NOMO-1 (cell line): Measurements from ENCODE around the gene LCP2.
"Not testable (repeated sequence)": the region's sequence is repeated elsewhere in the genome, so short reads cannot be mapped to it uniquely, and the experiment has no call there.

Experiments used
- DNase-seq, 2 experiments: peaks; one replicate each; lab custom pipeline; 2025; ENCODE audit not compliant: unreplicated experiment in 2 of 2; lab: John Stamatoyannopoulos, UW

The LCP2 gene

DNA sequence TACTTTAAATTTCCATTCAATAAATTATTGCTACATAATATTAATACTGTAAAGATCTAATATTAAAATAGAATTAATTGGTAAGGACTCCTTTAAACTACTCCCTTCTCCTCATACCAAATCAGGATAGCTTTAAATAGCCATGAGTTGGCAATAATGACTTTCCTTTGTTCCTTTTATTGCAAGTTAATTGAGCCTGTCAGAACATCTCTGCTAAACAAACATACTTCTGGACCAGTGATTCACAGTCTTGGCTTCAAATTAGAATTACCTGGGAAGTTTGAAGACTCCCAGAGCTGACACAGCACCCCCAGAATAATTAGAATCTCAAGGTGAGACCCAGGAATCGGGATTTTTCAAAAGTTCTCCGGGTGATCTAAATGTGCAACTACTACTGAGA is 46.1 kb downstream of the LCP2 start:
- DNase-seq: no peak

DNA sequence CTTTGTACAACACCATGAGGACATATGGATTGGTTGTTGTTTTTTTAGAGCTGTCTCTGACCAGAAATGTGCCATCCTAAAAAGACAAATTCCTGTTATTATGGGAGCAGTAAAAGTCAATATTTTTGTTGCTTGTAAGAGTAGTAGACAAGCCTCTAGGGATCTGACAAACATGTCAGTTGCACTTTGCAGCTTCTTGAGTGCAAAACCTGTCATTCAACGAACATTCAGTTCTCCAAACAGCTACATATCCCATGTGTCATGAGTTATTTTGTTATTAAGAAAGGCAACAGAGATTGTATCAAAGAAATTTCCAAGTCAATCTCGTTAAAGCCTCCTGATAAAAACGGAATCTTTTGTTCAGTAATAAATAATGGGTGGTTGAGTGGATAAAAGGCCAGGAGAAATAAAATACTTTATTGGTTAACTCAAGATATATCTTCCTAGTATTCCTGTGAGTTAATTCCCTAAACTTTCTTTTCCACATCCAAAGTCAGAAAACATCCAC is 46.7 kb downstream of the LCP2 start:
- DNase-seq: no peak

DNA sequence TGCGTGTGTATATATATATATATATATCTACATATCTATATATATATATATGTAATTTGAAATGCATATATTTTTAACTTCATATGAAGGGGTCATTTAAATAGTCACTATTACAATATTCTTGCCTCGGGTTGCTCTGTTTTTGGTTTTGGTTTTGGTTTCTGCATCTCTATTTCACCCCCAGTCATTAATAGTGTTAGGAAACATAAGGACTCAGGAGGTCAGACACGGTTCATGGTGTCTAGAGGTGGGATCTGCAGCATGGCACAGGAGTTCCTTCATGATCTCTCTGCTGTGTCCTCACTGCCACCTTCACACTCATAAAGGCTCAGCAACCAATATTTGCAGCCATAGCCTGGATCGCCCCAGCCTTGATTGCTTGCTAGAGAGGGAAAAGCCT is 48.2 kb downstream of the LCP2 start:
- no peak for DNase-seq

DNA sequence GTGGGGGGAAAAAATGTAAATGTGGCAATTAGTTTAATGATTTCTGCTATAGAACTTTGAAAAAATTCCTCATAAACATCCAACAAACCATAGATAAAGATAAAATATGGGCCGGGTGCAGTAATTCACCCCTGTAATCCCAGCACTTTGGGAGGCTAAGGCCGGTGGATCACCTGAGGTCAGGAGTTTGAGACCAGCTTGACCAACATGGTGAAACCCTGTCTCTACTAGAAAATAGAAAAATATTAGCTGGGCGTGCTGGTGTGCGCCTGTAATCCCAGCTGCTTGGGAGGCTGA is 48.7 kb downstream of the LCP2 start:
- not testable (repeated sequence) for DNase-seq

DNA sequence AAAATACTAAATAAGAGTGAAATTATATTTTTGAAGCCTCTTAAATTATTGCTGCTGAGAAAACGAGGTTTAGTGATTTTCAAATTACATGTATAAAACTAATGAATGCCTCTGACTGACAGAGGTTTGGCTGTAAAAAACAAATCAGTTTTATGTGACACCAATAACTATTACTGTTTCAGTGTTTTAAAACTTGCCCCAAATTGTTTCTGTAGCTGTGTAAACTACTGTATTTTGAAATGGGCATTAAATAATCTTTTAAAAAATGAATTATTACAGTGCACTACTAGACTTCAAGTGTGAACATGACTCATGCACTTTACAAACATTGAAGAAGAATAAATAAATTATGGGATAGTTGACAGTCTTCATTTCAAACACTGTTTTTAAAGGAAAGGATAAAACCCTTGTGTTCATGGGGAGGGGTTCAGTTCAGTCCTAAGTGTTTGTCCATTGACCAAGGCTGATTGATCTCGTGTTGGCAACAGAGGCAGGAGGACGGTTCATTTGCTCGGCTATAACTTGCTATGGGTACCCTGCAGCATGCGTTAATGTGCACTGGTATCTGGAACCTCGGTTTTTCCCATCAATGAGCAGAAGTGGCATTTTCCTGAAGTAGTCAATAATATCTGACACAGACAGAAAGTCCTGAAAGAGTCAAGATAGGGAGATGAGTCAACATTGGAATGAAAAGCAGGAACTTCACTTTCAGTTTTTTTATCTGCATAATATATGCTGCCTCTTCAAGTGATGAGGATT is 49.2 kb downstream of the LCP2 start:
- DNase-seq: no peak

DNA sequence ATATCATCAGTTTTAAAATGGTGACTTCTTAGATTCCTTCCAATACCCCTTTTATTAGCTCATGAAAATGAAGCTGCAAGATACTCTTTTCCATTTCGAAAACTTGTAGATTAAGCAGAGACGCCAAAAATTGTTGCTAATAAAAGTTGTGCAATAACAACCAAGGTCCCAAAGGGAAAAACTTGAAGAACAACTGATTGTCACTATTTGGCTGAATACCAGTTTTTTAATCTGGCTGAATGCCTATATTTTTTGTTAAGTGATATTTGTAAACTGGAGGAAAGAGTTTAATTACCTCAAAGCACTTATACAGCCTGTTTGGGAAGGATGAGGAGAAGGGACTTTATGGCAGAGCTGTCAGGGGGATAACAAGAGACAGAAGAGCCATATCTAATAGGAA is 50.2 kb downstream of the LCP2 start:
- no peak for DNase-seq

DNA sequence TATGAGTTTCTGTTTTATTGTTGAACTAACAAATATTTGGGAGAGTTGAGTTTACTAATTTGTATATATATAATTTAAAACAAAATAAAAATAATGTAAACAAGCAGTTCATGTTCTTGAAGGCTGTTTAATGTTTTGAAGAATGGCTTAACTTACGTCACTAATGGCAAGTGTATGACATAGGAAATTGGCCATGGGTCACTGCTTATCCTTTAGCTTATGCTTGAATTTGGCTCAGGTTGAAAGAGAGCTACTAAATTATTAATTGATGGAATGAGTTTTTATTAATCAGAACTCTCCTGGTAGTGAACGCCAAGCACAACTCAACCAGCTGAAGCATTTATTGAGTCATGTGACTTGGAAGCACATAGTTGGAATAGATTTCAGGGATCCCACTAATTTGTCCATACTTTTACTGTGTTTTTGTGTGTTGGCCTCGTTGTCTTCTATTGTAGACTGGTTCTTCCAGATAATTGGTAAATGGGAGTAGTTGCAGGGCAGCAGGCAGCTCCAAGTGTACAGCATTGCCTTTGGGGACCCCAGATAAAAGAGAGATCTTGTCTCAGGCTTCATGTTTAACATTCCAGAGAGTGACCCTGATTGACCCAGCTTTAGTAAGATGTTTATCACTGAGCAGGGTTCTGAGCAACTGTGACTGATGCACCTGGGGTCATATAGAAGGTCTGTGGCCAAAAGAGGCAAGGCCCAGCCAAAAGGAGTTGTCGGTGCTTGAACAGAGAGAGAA is 51.3 kb downstream of the LCP2 start:
- no peak for DNase-seq

DNA sequence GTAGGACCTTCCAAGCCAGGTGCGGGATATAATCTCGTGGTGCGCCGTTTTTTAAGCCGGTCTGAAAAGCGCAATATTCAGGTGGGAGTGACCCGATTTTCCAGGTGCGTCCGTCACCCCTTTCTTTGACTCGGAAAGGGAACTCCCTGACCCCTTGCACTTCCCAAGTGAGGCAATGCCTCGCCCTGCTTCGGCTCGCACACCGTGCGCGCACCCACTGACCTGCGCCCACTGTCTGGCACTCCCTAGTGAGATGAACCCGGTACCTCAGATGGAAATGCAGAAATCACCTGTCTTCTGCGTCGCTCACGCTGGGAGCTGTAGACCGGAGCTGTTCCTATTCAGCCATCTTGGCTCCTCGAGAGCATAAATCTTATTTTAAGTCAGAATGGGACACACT is 52.1 kb downstream of the LCP2 start:
- DNase-seq: not testable (repeated sequence)

DNA sequence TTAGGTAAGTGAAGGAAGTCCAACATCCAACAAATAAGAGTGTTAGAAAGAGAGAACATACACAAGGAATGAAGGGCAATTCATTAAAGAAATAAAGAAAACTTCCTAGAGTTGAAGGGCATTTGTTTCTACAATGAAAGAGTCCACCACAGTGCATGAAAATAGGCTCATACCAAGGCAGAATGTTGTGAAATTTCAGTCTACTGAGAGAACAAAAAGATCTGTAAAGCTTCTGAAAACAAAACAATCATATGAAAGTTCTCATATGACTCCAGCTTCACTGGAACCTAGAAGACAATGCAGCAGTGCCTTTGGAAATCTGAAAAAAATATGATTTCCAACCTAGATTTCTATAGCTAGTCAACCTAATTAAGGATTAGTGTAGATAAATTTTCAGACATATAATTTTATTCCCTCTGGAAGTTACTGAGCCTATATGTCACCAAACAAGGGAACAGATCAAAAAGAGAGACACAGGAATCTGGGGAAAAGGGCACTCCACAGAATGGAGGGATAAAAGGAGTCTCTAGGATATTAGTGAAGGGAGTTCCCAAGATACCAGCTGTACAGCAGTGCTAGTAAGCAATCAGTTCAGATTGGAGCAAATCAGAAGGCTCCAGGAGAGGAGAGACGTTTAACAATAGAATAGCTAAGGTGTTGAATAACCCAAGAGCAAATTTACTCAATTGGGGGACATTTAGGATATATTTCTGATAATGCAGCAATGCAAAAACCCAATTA is 59.0 kb downstream of the LCP2 start:
- no peak for DNase-seq

DNA sequence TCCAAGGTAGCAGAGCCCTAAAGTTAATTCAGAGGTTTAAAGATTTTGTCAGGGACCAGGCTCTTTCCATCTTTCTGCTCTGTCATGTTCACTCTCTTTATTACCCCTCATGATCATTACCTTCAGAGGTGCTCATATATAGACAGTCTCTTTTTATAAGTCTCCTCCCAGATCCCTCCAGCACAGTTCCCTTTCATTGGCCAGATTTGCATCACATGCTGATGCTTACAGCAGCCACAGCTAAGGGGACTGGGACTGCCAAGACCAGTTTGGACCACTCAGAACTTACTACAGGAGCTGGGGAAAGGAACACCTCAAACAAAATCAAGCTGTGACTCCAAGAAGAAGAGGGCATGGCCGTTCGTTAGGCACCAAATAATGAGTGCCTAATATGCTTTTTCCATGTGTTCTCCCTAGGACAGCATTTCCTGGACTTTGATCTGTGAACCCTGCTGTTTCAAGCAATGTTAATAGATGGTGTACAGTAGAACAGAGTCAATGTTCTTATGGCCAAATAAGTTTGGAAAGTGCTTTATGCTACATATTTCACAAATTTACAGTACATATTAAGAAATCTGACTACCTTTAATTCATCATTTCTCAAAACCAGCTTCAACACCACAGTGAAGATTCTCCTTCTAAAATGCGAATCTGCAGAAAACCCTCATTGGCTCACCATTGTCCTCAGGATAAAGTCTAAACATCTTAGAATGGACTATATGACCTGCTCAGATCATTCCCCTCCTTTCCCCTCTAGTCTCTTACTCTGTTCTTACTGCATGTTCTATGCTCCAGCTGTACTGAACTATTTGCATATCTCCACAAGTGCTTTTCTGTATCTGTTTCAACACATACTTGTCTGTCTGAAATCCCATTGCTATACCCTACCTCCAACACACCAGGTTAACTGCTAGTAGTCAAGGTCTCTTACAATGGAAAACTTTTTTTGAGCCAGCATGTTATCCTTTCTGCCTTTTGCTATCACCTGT is 61.4 kb downstream of the LCP2 start:
- DNase-seq: no peak

DNA sequence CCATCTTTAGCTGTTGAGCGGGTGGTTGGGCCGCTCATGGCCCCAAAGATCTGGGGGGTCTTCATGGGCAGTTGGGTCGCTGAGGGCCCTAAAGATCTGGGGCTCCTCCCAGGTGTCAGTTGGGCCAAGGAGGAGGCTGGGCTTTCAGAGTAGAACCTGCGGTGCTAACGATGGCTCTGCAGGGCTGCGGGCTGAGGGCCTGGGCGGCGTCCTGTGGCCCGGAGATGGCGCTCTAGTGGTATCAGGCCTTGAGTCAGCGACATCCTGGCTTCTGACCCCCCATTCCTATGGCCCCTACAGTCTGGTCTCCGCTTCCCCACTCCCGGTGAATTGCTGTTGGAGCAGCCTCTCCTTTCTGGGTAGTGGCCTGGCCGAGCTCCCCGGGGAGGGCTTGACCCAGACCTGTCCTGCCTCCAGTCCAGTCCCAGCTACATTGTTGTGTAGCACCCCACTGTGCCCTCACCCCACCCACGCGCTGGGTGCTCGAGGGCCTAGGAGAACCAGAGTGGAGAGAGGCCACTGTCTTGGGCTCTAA is 64.2 kb downstream of the LCP2 start:
- DNase-seq: no peak

DNA sequence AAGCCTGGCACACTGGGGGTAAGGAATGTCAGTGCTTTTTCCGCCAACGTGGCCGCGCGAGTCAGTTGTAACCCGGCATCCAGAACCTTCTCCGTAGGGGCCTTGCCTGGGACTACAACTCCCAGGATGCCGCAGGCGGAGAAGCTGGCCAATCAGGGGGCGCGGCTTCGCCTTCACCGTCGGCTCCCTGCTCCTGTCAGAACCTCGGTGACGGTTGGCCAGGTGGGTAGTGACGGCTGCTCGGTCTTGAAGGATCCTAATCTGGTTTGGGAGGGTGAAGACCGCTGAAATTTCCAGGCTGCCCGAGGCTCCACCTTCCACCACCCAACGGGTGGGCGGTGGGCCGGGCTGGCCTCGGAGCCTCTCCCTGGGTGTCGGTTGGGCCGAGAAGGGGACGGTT is 64.8 kb downstream of the LCP2 start, which contains the start of gene C5orf58:
C5orf58 (plus strand) TSS at position 200 of the 400 bp plus-strand sequence. CDS start 1,992 bp downstream, outside the sequence.
- DNase-seq: no peak

DNA sequence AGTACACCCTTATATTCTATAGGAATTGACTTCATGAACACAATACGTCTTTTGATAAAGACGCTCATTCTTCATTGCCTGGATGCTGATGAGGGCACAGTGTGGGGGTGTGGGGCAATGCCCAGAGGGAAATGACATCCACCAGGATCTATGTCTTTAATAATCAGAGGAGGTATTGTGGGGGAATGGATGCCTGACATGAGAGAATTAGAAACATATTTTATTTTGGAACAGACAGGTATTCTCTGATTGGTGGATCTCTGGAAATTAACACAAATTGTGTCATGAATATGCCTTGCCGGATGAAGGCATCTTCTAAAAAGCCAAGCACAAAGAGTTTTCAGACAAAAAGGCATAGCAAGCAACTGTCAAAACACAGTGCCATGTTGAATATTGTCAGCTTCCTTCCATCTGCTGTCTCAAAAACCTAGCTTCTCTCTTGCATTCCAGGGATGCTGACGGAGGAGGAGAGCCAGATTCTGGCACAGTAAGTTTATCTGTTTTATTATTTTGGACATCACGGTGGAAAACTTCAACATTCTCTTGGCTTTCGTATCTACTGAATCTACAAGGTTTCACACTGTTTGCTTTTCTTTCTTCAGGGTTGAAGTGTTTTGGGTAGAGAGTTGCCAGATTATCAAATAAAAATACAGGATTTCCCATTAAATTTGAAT is 68.7 kb downstream of the LCP2 start:
- no peak for DNase-seq

DNA sequence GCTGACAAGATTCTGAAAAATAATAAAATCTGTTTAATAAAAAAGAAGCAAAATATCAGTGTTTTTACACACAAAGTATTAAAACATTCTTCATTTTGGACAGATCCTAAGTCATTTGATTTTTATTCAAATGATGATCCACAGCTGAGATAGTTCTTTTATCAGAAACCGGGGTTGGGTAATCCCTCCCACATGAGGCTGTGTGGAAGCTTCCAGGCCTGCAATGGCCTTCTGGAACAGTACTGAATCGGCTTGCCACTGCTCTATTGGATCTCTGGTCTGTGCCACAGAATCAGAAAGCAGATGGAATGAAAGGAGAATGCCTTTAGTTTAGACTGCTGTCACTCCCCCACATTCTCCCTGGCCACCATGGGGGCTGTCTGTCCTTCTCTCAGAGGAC is 70.9 kb downstream of the LCP2 start:
- DNase-seq: no peak

DNA sequence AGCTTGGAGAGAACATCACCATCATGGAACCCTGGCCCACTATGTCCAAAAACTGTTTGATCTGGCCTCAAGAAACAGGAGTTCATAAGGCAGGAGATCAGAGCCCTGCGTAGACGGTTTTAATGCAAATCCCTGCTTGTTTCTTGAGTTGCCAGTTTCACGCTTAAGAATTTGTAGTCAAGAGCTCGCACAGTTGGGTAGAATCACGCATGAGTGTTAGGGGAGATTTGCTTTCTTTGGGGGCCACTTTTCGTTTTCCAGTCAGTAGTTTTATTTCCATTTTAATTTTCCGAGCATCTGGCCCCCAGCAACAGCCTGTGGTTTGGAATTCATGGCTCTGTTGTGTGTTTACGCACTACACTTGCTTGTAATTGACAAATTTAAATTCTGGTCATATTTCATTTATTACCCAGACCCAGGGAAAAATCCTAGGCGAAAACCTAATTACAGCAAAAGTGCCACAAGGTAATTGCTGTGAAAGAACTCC is 71.4 kb downstream of the LCP2 start:
- no peak for DNase-seq

DNA sequence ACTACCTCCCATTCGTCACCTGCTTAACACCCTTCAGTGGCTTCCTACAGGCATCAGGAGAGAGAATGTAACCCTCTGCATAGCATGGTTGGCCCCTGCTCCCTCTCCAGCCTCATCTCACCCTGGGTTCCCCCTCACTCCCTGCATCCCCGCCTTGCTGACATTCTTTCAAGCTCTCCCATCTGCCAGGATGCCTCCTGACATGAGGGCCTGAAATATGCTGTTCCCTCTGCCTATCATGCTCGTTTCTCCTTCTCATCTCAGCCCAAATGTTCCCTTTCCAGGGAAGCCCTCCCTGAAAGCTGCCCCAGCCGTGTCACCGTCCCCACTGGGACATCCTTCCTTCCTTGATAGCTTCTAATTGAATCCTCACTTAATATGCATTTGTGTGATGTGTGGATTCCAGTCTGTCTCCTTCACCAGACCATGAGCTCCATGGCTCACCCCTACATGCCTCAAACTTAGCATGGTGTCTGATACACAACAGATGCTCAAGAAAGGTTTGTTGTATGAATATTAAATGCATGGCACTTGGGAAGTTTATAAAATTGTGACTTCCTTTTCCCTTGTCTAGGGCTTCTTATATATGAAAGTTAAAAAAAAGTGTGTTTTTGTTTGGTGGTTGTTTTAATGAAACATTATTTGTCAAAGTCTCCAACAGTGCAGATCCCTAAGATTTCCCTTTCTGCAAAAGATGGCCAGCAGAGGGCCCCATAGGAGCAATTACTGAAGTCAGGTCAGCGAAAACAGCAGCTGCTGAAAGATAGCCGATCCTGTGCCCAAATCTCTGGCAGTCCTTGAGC is 72.0 kb downstream of the LCP2 start:
- DNase-seq: peak; percentile 32 to 58

DNA sequence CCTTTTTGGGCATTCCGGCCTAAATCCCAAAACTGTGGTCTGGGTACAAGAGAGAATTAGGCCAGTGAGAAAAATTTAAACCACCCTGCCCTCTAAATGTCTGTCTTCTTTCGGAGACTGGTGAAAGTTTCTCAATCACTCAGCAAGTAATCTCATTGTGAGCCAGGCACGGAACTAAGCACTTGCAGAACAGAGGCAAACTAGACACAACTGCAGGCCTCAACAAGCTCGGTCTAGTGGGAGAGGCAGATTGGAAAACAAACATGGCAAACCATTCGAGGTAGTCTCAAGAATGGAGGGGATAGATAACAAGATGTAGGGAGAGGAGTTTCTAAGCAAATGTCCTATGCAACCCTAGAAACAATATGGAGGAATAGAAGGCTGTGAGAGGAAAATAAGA is 73.7 kb downstream of the LCP2 start:
- no peak for DNase-seq

DNA sequence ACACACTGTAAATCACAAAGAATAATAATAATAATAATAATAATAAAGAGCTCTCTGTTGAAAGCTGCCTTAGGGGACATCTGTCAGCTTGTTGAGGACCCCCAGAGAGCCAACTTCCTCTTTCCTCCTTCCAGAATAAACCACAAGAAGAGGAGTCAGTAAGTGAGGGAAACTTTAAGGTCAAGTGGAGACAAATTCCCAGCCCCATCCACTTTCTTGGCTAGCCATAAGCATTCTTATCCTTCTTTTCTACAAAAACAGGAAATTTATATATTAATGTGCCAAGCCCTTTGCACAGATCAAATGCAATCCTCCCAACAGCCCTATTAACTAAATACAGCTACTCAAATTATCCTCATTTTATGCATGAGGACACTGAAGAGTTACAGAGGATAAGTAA is 74.2 kb downstream of the LCP2 start:
- DNase-seq: no peak

DNA sequence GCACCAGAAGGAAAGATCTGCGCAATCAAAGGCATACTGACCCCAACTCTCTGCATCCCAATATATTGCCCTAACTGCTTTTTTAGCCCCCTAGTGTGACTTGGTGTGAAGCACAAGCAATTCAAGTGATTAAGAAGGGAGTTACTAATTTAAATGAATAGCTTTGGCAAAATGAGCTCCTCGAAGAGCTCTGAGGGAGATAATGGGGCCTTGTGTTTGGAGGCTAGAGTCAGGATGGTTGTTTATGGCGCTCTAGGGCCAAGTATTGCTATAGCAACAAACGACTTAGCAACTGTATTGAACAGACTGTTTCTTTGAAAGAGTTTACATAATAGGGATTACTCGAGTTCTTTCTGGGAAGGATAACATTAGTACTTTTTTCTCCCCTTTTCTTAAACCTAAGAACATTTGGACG is 76.2 kb downstream of the LCP2 start:
- no peak for DNase-seq
